ENCODE measurements around the gene DNAJB8.

DNAJB8 gene

DNA sequence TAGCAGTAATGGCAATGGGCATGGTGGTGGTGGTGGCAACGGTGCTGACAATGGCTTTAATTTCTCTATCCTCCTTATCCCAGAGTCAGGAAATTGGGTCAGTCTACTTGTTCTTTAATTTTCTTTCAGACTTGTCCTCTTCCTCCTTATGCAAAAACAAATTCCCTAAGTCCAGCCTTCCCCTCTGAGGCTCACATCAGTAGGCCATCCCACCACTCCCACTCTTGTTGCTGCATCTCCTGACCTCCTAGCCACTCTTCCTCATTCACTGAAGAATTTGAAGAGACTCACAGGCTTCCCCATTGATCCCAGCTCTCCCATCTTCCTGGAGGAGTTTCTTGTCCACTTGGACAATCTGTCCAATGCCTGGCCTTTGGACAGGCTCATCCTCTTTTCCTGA, 19.9 kb downstream of the DNAJB8 start:
- DNase-seq (ENCODE audit: low read depth in 2 of 2): no peak

DNA sequence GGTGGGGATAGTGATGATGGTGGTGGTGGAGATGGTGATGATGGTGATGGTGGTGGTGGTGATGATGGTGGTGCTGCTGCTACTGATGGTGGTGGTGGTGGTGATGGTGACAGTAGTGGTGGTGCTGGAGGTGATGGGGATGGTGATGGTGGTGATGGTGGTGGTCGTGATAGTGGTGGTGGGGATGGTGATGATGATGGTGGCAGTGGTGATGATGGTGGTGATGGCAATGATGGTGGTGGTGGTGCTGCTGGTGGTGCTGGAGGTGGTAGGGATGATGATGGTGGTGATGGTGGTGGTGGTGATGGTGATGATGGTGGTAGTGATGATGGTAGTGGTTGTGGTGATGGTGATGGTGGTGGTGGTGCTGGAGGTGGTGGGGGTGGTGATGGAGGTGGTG, 21.3 kb downstream of the DNAJB8 start:
- DNase-seq (ENCODE audit: low read depth in 2 of 2): no peak

DNA sequence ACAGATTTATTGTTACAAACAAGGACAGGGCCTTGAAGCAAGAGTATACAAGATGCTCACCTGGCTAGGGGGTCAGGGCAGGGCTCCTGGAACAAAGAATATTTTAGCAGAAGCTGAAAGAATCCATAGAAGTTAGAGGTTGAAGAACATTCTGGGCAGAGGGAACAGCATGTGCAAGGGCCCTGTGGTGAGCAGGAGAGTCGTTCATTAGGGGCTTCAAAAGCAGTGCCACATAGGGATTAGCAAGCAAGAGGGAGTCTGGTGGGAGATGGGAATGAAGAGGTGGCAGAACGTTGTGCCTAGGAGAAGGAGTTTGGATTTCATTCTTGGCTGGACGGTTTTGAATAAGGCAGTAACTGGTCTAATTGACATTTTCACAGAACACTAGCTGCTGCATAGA, 22.9 kb downstream of the DNAJB8 start:
- DNase-seq (ENCODE audit: low read depth in 2 of 2): no peak

DNA sequence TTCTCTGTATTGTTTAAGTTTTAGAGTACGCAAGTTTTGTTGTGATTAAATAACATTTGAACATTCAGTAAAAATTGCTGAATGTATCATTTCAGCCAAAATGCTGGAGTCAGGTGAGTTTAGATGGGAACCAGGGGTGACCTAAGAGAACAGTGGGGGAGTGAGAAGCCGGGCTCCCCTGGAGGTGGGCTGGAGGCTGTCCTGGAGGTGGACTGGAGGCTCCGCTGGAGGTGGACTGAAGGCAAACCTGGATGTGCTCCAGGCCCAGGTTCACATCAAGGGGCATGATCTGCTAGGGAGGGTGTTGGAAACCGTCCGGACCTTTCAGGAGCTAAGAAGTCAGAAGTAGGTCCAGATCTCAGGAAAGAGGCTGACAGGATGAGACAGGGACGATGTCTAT, 23.7 kb downstream of the DNAJB8 start:
- DNase-seq (ENCODE audit: low read depth in 2 of 2): no peak

DNA sequence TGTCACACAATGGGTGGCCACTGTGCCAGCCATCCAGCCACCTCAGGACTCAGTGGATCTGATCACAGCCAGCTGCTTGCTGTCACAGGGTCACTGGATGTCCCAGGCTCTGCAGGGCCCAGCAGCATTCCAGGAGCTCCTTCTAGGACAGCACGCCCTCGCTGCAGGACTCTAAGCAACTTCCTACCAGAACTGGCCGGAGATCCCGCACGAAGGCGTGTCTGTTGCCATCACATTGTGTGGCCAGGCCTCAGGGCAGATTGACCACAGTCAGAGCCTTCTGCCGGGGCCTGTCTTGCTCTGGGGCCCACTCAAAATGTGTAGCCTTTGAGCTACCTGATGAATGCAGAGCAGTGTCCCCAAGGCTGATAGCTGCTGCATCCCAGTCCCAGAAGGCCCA, 24.6 kb downstream of the DNAJB8 start:
- no peak for DNase-seq (ENCODE audit: low read depth in 2 of 2)

DNA sequence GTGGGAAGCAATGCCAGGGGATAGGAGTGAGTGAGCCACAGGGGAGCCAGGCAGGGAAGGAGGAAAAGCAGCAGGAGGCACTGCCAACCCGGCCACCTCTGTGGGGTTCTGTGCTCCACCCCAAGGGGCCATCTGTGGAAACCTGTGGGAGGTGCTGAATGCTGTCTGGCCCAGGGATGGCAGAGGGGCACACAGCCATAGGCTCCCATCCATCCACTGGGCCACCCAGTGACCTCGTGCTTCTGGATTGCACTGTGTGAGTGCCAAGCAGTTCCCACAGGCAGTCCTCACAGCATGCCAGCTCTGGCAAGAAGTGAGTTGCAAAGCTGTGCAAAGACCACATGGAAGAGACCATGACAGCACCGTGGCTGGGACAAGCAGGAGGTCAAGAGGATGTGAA, 27.5 kb downstream of the DNAJB8 start:
- no peak for DNase-seq (ENCODE audit: low read depth in 2 of 2)

DNA sequence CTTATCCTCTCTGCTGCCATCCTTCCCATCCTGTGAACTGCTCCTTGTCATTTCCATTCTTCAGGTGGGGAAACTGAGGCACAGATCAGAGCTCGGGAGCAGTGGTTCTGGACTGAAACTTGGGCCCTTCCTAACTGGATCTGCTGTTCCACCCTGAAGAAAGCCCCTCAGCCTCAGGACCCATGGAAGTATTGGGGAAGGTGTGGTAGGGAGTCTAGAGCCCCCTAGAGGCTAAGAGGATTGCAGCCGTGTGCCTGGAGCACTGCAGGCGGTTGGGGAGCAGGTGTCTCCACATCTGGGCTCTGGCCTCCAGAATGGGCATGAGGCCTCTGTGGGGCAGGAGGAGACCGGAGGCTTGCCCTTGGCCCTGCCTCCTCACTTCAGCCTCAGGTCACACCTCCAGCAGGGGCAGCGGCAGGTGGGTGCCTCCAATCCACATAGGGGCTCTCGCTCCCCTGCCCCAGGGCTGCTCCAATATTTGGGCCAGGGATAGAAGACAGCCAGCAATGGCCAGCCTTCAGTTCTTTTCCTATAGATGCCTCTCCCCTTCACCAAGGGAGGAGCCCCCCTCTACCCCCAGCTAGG, 28.1 kb downstream of the DNAJB8 start:
- DNase-seq (ENCODE audit: low read depth in 2 of 2): no peak

DNA sequence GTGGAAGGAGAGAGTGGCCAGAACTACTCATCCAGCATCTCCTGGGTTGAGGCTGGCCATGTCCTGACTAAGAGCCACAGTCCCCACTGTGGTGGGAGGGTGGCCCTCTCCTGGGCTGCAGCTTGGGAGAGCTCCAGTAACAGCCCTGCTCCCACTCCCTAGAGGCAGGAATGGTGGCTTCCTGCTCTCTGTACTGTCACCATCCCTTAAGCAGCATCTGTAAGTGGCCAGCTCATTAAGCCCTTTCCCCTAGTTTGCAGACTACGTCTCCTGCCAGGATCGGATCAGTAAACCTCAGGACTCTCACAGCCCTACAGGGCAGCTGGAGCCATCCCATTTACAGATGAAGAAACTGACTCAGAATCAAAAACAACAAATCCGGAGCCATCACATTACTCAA, 30.5 kb downstream of the DNAJB8 start:
- DNase-seq (ENCODE audit: low read depth in 2 of 2): no peak

DNA sequence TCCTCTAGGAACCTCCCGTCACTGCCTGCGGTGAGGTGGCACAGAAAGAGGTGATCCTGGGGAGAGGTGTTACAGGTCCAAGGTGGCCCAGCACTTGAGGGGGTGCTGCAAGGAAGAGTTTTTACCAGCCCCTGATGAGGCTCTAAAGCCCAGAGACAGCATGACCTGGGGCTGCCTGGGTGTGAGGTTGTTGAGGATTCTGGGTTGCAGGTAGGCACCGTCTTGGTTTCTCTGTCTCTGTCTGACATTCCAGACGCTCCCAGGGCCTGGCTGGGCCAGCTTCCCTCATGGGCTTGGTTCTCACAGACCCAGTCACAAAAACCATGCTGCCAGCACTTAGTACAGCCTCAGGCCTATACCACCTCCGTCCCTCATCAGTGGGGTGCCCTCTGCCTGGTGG, 31.1 kb downstream of the DNAJB8 start:
- DNase-seq (ENCODE audit: low read depth in 2 of 2): no peak

DNA sequence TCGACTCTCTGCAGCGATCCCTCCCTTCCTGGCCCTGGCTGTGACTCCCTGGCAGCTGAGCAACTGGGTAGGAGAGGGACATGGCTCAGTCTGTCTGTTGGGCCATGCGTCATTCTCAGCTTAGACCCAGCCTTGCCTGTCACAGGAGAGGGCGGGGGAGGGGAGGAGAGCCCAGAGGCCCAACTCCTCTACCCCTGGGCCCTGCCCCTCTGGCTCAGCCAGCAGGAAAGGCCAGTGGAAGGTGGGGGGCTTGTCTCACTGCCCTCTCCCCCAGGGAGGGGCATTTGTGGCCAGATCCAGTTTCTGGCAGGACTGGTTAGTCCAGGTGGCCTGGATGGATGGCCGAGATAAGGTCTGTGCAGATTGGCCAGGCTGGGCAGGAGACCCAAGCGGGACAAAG, 31.6 kb downstream of the DNAJB8 start:
- no peak for DNase-seq (ENCODE audit: low read depth in 2 of 2)

DNA sequence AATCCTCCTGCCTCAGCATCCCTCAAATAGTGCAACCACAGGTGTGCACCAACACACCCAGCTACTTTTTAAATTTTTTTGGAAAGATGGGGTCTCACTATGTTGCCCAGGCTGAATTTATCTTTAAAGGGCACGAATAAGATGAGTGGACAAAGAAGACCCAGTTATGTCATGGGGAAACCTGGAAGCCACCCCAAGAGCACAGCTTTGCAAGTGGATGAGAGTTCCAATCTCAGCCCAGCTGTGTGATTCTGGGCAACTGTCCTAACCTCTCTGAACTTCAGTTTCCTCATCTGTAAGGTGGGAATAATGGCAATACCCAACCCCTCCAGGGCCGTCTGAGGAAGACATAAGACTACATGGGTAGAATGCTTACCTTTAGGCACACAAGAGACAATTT, 32.2 kb downstream of the DNAJB8 start:
- no peak for DNase-seq (ENCODE audit: low read depth in 2 of 2)

DNA sequence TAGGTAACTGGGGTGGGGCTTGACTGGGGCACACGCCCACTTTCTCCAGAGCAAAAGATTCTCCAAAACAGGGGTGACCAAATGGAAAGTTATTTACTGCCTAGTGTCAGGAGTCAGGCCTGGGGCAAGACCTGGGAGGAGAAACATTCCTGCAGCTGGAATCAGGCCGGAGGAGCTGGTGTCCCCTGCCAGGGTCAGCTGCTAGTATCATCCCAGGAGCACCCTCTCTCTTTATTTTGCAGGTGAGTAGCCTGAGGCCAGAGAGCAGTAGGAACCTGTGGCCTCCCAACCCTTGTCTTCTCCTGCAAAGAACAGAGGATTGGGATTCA, 32.9 kb downstream of the DNAJB8 start:
- DNase-seq (ENCODE audit: low read depth in 2 of 2): no peak

DNA sequence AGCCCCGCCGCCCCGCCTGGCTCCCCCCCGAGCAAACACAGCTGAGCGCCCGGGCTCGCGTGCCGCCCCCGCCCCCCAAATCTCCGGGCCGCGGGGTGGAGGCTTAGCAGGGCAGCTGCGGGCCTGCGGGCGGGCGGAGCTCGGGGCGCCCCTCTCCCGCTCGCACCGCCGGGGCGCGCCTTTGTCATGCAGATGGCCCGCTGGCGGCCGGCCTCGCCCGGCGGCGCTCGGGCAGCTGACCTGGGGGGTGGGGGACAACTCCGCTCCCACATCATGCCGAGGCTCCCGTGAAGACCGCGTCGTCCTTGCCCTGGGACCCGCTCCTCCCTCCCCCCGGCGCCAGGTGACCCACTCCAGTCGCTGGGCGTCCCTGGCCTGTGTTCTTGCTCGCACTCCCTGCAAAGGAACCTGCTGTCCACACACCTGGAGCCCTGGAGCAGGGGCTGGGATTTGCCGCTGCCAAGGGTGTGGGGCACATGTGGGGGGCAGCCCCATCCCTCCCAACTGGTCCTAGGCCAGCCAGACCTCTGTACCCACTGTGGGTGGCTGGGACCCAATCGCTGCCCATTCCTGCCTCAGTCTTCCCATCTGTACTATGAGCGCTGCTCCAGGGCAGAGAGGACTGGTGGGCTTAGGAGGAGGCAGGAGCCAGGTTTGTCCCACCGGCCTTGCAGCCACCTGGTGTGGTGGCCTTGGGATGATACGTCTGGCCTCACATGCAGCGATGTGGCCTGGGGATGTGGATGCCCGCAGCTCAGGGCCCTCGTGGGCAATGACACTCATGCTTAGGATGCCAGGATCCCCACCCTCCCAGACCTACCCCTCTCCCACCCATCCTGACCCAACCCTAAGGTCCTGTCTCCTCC, 33.5 kb downstream of the DNAJB8 start:
- no peak for DNase-seq (ENCODE audit: low read depth in 2 of 2)

DNA sequence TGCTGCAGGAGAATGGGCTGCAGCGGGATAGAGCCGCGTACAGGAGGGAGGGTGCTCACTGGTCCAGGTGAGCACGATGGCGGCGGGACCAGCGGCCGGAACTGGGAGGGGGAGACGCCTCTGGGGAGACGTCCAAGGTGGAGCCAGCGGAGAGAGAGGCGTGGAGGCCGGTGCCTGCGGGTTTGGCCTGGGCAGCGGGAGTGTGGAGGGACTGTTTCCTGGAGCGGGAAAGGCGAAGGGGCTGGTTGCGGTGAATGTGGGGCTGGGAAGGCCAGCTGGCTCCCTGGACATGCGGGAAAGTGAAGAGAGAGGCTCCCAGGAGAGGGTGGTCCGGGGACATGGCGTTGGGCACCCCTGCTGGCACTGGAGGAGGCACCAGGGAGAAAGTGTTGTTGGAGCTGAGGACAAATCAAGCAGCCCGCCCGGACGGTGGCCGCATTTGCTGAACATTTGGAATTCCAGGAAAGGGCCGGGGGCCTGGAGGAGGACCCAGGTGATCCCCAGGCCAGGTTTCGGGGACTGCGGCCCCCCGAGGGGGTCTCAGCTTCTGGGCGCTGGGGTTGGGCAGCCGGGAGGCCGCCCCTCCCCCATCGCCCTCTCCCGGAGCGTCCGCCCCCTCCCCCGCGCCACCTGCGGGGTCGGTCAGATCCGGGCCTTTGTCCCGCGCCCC, 34.3 kb downstream of the DNAJB8 start:
- no peak for DNase-seq (ENCODE audit: low read depth in 2 of 2)

DNA sequence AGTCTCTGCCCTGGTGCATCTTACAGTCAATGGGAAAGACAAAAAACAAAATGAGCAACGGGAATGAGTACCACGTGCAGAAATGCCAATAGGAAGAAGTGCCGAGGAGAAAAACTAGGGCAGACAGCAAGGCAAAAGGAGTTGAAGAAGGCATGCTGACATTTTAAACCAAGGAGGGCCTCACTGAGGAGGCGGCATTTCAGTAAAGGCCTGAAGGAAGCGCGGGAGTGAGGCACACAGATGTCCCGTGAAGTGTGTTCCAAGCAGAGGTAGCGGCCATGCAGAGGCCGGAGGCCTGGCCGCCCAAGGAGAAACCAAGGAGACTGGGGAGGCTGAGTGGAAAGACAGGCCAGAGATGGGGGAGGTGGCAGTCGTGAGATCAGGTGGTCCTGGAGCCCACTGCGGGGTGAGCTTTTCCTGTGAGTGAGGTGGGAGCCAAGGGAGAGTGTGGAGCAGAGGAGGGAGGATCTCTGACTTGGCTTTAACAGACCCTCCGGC, 34.8 kb downstream of the DNAJB8 start:
- DNase-seq (ENCODE audit: low read depth in 2 of 2): no peak

DNA sequence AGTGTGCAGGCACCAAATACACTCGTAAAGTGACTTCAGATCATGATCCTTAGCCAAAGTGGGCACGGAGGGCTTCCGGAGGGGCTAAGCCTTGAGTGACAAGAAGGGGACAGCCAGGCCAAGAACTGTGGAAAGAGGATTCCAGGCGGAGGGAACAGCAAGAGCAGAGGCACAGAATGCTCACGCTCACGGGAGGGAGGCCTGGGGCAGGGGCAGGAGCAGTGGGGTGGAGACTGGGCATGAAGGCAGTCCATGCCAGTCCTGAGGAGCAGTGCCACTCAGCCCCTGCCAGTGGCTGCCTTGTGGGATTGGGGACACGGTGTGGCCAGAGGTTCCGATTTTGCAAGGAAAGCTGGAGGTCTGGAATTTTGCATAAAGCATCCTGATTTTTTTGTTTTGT, 36.0 kb downstream of the DNAJB8 start:
- no peak for DNase-seq (ENCODE audit: low read depth in 2 of 2)

DNA sequence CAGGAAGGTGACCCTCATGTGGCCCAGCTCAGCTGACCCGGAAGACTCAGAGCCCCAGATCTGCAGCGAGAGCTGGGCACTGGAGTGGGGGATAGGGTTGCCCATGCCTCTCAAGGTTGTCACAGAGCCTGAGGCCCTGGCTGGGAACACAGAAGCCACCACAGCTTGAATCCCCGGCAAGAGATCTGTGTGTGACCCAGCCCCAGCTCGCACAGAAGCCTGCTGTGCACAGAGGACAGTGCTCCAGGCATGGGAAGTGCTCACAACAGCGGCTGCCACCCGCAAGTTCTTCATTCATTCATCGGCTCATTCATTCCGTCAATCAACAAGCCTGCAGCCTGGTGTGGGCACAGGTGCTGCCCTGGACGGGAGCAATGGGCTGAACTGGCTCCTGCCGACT, 36.4 kb downstream of the DNAJB8 start:
- no peak for DNase-seq (ENCODE audit: low read depth in 2 of 2)

DNA sequence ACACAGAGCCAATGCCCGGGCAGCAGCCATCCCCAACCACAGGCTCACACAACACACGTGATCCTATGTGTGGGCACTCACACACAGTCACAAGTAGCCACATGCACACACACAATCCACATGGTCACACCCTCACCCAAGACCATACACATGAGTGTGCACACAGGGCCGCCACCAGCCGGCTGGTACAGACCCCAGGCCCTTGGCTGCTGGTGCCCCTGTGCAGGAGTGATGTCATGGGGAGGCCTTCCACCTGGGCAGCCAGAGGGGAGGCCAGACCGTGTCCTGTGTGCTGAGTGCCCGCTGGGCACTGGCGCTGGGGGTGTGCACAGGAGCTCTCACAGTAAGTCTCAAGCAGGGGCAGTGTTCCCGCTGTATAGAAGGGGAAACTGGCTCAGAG, 36.9 kb downstream of the DNAJB8 start:
- DNase-seq (ENCODE audit: low read depth in 2 of 2): no peak

DNA sequence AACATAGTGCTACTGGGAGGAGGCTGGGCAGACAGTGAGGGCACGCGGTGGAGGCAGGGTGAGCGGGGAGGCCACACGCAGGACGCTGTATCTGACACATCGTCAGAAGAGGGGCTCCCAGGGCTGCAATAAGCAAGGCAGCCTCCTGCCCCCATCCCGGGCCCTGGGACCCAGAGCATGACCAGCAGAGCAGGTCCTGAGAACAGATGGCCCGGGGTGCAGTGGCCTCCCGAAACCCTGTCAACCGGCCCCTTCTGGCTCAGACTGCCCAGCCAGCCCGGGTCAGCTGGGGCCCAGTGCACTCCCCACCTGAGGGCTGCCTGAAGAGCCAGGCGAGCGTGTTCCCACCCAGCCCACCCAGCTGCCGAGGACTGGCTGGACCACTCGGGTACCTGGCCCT, 37.4 kb downstream of the DNAJB8 start:
- DNase-seq (ENCODE audit: low read depth in 2 of 2): no peak

DNA sequence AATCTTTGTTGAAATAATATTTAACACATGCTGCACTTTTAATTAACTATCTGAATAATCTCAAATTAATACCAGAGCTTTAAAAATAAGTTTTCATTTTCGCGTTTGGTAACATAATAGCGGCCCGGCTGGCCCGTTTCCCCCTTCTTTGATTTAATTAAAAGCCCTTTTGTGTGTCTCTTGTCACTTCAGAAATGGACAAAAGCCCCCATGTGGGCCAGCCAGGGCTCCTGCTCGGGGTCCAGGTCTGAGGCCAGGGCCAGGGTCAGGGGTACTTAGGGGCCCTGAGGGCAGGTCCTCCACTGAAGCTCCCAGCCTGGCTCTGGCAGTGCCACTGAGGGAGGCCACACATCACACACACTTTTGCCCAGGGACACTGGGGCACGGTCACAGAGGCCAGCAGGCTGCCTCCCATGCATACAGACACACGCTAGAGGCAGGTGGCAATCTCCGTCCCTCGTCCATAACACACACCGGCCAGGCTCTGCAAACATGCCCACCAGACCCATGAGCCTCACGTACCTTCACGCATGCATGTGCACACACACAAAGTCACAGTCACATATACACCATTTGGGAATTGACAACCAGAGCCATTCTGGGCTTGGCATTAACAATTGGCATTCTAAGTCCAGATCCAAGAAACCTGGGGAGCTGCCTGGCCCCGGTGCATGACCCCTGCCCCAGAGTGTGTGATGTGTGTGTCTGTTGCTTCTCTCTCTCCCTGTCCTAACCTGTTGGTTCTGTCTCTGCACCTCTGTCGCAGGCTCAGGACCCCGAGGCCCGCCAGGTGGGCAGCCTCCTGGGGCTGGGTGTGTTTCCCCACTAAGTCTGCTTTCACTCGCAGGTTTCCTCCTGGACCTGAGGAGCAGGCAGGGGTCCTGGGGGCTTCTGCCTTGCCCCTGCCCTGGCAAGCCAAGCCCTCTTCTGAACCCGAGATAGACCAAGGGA, 38.5 kb downstream of the DNAJB8 start:
- DNase-seq (ENCODE audit: low read depth in 2 of 2): no peak

DNA sequence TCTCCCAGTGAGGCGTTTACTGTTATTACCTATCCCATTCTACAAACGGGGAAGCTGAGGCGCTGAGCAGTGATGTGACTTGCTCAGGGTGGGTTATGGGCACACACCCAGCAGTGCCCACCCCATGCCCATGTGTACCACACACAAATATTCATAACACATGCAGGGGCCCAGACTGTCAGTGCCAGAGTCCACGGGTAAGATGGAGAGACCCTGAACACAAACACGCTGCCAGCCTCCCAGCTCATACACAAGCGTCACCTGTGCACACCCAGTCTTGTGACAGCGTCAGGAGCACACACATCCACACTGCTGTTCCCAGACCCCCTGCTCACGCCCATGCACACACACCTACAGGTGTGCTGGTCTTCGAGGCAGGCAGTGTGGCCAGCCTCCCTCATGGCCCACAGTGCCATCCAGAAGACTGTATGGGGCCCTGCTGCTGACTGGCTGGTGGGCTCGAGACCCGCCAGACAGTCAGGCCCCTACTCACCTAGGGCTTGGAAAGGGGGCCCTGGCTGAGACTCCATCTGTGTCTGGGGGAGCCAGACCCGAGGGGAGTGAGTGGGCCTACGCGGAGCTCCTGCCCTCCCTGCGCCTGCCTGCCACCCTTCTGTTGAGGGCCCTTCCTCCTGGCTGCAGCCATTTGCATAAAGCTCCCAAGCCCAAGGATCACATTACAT, 39.4 kb downstream of the DNAJB8 start:
- DNase-seq (ENCODE audit: low read depth in 2 of 2): no peak

All from stimulated activated CD8-positive, alpha-beta memory T cell treated with anti-CD3 and anti-CD28 coated beads, Interleukin-7, amount 100 ng/mL, for 4 hours (primary cell).